ENCODE results near the gene SLC6A19. TPM values are rescaled to one million over a fixed set of nuclear protein-coding genes. Genes with fewer than 3 reads are reported as not detected.
"Not testable (repeated sequence)": the region's sequence is repeated elsewhere in the genome, so short reads cannot be mapped to it uniquely, and the experiment has no call there.

SLC6A19 gene
- total RNA-seq, 4 donors from 2014 or later, result 9.9 to 934 (median 516) TPM

GRCh38 chr5:1156033-1156753 lies 45.2 kb upstream of the SLC6A19 start:
- no peaks in the 10 kb centered on the region for H3K36me3 ChIP-seq
- TF ChIP-seq POLR2A (IDR thresholded peaks at IDR 0.05) (no peak), CTCF (IDR thresholded peaks at IDR 0.05) (no peak)
- peak overlapping the region in 3 of 4 donors; percentile 32 to 47 (median 41) for H3K4me3 ChIP-seq
- no peak overlapping the region for H3K27ac ChIP-seq
- no peak for DNase-seq
- peaks cover 0 to 19% of the 10 kb centered on the region in 2 donors for H3K27me3 ChIP-seq
- H3K4me1 ChIP-seq, result peaks cover 0 to 21% (median 5%) of the 10 kb centered on the region in 4 donors
- peaks cover 0 to 4% (median 2%) of the 10 kb centered on the region in 4 donors for H3K9me3 ChIP-seq

GRCh38 chr5:1156754-1157460 lies 44.5 kb upstream of the SLC6A19 start:
- TF ChIP-seq CTCF (IDR thresholded peaks at IDR 0.05) (no peak), POLR2A (IDR thresholded peaks at IDR 0.05) (no peak)
- Histone ChIP-seq H3K27me3 (peaks cover 0 to 19% of the 10 kb centered on the region in 2 donors), H3K4me1 (peaks cover 0 to 28% (median 5%) of the 10 kb centered on the region in 4 donors), H3K9me3 (peaks cover 0 to 4% (median 2%) of the 10 kb centered on the region in 4 donors), H3K36me3 (no peaks in the 10 kb centered on the region), H3K4me3 (no peak overlapping the region), H3K27ac (no peak overlapping the region)
- DNase-seq, result no peak

- H3K27me3 ChIP-seq, result peaks cover 0 to 19% of the 10 kb centered on the region in 2 donors
- H3K9me3 ChIP-seq, H3K36me3 ChIP-seq, H3K27ac ChIP-seq, H3K4me3 ChIP-seq: not testable (repeated sequence)
- peak in 1 of 3 donors; percentile 44 for DNase-seq
- peaks cover 0 to 34% (median 5%) of the 10 kb centered on the region in 4 donors for H3K4me1 ChIP-seq
Observed at GRCh38 chr5:1157461-1157986, 43.9 kb upstream of the SLC6A19 start.

GRCh38 chr5:1158647-1159340 lies 42.6 kb upstream of the SLC6A19 start:
- Histone ChIP-seq H3K4me1 (peaks cover 0 to 30% (median 5%) of the 10 kb centered on the region in 4 donors), H3K27me3 (peaks cover 0 to 19% of the 10 kb centered on the region in 2 donors), H3K4me3 (no peak overlapping the region), H3K27ac (no peak overlapping the region), H3K36me3 (no peaks in the 10 kb centered on the region), H3K9me3 (peaks cover 0 to 4% (median 2%) of the 10 kb centered on the region in 4 donors)
- no peak for TF ChIP-seq CTCF (IDR thresholded peaks at IDR 0.05)
- TF ChIP-seq POLR2A (IDR thresholded peaks at IDR 0.05), result no peak
- DNase-seq, result peak in 1 of 3 donors; percentile 43

GRCh38 chr5:1159341-1159675 lies 42.1 kb upstream of the SLC6A19 start:
- H3K27me3 ChIP-seq, result peaks cover 0 to 19% of the 10 kb centered on the region in 2 donors
- no peaks in the 10 kb centered on the region for H3K36me3 ChIP-seq
- no peak overlapping the region for H3K27ac ChIP-seq
- peaks cover 0 to 4% (median 2%) of the 10 kb centered on the region in 4 donors for H3K9me3 ChIP-seq
- peaks cover 0 to 30% (median 5%) of the 10 kb centered on the region in 4 donors for H3K4me1 ChIP-seq
- H3K4me3 ChIP-seq, result no peak overlapping the region
- TF ChIP-seq POLR2A (IDR thresholded peaks at IDR 0.05) (no peak), CTCF (IDR thresholded peaks at IDR 0.05) (no peak)
- DNase-seq, result no peak

Data from Peyer's patch (tissue), 4 donors.